GM18909 (cell line): ENCODE data around the gene LGMN.
"Not testable (repeated sequence)": the region's sequence is repeated elsewhere in the genome, so short reads cannot be mapped to it uniquely, and the experiment has no call there.

Source experiments
- ATAC-seq: cut with Tn5 transposase; IDR thresholded peaks from one replicate; pipeline ENCODE4 v1.9.1; 2021; ENCODE audit warnings: mild to moderate bottlenecking; ENCODE audit not compliant: unreplicated experiment, poor library complexity

The LGMN gene

DNA sequence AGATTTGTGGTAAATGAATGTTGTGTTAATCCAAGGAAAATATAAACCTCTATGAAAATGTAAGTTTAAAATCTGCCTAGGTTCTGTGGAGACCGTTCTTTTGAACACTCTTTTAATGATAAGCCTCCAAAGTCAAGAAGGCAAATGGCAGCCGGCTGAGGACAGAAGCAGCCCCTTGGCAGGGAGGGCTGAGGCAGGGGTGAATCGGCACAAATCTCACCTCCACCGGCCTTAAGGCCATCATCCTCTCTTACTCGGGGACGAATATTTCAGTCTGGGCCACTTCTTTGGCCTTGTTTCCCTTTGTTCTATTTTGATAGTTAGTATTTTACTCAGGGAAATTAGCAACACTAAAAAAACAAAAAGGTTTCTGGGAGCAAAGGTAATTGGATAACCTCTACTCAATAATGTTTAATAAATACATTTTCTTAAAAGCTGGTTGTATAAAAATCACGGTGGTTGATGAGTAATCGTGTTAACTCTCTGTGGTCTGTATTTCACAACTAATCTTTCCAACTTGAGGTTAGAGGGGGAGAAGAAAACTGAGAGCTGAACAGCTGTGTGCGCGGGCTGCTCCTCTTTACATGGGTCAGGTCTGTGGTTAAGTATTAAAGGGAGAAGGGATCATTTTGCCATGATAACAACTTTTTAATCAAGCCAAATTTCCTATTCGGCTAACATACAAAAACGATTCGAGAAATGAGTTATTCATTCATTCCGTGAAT is 18.6 kb downstream of the LGMN start:
- peak; percentile 76 for ATAC-seq

DNA sequence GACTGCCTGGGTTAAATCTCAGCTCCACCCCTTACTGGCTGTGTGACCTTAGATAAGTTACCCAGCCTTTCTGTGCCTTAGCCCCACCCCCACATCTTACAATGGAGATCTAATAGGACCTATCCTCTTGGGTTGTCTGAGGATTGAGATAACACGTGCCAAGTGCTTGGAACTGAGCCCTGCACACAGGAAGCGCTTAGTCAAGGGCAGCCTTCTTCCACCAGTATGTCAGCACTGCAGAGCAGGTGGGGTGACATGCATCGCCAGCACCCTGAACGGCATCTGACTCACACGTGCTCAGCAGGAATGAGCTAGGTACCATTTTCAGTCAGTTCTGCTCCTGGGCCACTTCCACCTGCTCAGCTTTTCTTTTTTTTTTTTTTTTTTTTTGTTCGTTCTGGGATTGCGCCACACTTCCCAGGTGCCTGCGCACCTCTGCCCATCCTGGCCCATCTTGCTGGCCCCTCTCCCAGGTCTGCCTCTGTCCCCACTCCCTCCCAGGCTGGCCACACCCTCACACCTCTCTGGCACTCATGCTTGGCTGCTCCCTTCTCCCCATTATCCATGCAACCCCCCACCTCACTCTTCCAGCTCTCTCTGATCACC is 19.6 kb downstream of the LGMN start:
- ATAC-seq = peak; percentile 62

DNA sequence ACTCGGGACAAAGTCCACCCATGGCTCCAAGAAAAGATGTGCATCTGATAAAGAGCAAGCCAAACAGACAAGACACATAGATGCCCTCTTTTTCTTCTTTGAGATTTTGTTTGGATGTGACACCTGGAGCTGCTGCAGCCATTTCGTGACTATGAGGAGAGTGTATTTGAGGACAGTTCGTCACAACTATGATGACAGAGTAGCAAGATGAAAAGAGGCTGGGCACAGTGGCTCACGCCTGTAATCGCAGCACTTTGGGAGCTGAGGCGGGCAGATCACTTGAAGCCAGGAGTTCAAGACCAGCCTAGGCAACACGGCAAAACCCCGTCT is 21.5 kb downstream of the LGMN start:
- ATAC-seq = no peak

DNA sequence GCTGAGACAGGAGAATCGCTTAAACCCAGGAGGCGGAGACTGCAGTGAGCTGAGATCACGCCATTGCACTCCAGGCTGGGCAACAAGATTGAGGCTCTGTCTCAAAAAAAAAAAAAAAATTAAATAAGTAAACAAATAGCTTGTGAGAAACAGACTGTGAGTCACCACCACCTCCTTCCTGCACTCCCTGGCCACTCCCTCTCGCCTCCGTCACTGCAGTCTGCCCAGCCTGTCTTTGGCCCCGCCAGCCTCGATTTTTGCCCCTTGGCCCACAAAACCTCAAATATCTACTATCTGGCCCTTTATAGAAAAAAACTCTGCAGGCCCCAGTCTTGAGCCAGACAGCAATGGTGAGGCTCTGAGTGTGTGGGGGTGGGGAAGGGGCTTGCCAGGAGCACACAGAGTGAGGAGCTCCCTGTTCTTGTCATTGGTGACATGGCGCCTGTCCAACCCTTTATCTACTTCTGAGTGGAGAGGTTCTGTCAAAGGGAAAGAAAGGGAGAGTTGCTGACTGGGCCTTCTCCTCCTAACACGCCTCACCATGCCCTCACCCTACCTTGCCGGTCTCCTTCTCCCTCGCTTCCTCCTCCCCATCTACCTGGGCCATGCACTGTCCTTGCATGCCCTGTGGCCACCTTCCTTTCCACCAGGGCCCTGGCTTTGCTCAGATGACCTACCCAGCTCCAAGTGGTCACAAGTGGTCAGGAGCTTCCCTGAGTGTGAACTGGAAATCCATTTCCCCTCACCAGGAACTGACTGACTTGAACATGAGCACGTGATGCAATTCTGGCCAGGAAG is 22.1 kb downstream of the LGMN start:
- ATAC-seq = no peak

DNA sequence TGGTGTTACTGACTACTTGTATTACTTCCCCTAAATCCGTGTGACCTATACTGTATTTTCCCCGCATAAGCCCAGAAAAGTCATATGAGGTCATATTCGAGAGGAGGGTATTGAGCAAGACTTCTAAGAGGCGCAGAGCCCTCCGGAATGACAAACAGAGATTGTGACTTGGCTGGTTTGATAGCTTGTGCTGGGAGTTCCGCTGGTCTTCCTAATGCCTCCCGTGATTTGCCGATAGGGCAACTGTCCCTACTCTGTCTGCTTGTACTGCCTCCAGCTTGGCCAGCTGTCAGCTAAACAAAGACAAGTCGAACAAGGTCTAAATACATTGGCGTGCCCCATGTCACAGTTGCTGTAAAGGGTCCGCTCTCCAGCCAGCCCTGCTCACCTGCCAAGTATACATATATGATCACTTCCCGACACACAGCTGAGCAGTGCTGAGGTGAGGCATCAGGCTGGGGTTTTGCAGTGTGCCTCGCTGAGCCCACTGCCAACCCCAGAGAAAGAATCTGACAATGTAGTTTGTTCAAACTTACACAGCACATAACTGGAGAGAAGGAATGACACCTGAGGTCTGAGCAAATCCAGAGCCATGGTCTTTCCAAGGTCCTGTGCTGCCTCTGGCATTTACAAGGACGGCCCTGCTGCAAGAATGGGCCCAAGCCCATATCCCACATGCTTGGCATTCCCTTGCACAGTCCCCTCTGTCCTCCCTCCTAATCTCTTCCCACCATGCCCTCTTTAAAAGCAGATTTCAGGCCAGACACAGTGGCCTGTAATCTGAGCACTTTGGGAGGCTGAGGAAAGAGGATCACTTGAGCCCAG is 23.7 kb downstream of the LGMN start:
- no peak for ATAC-seq

DNA sequence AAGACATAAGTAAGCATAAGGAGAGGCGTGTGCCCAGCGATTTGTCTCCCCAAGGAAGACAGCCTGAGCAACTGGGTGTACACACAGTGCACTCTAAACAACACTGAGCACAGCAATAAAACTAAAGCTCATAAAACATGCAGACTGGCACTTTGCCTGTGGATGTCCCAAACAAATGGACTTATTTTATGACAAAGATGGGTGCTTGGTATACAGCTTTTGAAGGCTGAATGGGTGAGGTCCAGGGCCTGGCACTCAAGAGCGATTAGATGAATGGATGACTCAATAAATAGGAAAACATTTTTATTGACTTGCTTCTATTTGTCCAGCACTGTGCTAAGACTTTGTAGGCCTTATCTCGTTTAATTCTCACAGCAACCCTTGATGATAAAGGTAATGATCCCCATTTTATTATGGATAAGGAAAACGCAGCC is 28.5 kb downstream of the LGMN start:
- no peak for ATAC-seq

DNA sequence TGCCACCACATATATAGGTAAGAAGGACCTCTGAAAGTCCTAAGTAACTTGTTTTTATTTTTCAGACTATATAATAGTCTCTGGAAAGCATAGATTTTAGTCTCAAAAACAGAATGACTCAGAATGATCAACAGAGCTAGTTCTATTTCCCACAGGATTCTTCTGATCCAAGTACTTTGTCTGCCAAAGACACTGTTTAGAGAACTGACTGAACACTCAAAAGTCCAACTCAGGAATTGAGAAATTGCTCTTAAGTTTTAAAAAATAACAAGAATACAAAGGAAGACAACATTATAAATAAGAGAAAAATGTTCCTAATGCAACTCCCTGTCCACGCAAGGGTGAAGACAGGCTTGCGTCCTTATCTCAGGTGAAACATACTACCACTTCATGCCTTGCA is 29.0 kb downstream of the LGMN start:
- no peak for ATAC-seq

DNA sequence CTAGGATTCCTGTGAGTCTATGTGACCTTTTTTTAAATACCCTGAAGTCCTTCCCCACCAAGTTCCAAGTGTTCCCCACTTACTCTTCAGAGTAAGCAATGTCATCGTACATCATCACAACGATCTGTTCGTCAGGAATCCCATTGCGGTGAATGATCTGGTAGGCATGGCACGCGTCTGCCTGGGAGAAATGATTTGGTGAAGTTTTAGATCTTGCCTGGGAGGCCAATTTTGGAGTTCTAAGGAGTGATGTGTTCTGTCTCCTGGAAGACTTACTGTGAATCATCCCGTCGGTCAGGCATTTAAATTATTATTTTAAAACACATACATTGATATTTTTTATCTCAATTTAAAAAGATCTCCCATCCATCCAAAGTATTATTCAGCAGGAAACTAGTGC is 29.8 kb downstream of the LGMN start:
- ATAC-seq = no peak

DNA sequence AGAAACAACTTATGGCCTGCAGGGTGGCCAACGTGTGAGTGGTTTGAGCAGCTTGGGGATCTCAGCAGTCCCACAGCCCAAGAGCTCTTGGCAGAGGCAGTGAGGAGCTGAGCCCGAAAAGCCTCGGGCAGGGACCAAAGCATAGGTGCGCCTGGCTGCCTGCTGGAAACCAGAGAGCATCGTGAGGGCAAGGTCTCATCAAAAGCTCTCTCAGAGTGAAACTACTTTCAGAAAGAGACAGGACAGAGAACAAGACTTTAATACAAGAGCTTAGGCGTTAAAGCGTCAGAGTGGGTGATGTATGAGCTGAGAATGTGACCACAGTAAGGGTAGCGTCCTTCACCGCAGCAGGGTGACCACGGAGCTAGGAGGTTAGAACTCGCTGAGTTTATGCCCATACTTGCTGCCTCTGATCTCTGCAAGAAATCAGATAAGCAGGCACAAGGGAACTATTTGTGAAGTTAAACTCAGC is 30.8 kb downstream of the LGMN start:
- ATAC-seq = no peak

DNA sequence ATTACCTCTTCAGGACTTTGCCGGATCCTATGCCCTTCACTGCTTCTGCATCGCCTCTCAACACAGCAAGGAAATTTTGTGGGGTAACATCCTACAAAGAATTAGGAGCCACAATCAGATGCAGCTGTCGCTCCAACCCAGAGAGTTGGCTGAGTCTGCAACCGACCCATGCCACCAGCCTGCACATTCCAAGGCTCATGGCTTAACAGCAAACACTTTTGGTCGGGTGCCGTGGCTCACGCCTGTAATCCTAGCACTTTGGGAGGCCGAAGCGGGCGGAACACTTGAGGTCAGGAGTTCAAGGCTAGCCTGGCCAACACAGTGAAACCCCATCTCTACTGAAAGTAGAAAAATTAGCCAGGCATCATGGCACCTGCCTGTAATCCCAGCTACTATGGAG is 32.3 kb downstream of the LGMN start:
- no peak for ATAC-seq

DNA sequence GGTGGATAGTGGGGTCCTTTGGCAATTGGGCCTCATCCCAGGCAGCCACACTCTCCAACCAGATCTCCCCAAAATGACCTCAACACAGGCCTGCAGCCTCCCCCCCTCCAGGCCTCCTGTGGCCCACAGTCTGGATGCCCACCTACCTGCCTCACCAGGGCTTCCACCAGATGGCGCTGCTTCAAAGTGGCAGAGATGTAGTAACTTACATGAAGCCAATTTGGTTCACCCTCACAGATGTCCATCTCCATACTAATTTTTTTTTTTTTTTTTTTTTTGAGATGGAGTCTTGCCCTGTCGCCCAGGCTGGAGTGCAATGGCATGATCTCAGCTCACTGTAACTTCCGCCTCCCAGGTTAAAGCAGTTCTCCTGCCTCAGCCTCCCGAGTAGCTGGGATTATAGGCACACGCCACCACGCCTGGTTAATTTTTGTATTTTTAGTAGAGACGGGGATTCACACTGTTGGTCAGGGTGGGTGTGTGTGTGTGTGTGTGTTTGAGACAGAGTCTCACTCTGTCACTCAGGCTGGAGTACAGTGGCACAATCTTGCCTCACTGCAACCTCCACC is 33.6 kb downstream of the LGMN start:
- not testable (repeated sequence) for ATAC-seq

DNA sequence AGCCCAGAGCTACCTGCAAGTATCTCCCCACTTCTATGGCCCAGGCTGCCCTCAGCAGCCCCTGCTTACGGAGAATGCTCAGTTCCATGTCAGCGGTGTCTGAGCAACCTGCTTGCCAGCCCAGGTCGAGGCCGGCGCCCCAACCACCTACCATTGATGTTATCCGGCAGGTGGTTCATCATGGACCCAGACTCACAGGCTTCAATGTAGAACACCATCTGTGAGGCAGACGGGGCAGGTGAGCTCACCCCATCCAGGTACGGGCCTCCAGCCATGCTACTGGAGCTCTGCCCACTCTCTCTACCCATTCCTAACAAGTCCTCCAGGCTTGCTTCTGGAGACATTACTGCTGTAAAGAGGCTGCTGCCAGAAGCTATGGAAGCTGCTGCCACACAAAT is 35.8 kb downstream of the LGMN start:
- ATAC-seq = no peak

DNA sequence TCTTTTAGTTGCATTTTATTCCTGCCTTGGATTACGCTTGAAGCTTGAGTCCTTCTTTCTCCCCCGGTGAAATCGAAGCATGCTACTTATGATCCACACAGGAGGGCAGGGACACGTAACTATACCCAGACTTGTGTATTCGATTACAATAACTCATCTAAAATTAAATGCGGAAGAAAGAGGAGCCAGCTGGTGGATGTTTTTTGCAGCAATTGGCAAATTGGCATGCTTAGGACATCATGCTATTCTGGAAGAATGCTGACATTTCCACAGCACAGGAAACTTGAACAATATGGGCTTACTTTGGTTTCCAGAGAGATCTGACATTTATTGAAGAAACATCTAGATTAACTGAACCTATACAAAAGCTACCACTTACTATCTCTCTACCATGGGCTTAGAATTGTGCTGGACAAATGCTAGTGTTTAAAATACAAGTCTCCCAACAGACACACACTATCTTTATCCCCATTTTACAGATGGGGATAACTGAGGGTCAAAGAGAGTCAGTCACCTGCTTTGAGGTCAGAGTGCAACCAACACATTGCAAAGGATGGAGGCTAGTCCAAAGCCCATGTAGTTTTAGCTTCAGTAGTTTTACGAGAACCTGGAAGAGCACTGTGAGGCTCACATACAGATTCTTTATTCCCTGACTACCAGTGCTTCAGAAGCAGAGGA is 36.3 kb downstream of the LGMN start:
- no peak for ATAC-seq

DNA sequence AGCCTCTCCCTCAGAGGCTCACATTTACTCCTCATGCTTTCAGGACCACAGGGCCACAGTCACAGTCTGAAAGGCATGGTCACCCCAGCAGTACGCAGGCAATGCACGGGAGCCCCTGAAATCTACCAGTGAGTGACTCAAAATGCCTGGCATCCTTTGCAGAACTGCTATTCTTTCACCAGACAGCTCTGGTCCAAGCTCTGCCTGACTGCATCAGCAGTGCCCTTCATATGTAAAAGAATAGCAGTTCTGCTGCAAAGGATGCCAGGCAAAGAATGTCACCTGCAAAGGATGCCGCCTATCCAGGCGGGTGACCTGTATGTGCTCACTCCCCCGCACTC is 38.5 kb downstream of the LGMN start:
- ATAC-seq = no peak

DNA sequence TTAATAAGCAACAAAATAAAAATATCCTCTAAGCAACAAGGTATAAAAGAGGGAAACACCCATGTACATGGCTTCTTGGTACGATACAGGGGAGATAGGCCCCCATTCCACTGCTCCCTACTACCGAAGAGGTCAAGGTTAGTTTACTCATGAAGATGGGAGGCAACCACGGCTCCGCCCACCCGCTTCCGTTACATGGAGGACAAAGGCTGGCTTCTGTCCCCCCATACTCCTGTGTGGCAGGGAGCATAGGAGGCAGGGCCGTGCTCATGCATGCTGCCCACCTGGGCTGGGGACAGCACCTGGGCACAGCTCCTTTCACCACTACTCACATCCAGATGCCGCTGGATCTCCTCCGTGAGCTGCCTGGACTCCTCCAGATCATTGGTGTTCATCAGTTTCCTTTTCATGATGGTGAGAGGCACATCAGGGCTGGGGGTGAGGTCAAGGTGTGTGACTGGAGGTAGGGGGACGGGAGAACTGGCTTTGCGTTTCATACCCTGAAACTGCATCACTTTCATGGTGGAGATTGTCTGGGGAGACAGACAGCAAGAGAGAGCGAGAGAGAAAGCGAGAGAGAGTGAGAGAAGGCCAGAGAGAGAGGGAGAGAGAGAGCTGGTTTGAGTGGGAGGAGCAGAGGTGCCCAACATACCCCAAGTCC is 39.0 kb downstream of the LGMN start:
- no peak for ATAC-seq

DNA sequence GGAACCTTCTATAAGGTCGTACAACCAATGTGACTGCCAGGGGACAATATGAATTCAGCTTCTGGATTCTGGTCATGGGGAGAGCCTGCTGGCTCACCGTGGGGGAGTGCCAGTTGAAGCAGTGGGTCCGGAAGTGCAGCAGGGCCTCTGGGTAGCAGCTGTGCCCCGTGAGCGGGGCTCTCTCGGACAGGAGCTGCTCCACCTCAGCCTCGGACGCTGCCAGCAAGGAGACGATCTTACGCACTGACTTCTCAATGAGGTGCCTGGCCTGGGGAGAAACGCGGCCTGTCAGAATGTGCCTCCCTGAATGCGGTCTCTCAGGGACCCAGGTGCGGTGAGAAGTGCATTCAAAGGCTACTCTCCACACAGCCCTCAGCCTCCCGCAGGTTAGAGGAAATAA is 42.0 kb downstream of the LGMN start:
- no peak for ATAC-seq

DNA sequence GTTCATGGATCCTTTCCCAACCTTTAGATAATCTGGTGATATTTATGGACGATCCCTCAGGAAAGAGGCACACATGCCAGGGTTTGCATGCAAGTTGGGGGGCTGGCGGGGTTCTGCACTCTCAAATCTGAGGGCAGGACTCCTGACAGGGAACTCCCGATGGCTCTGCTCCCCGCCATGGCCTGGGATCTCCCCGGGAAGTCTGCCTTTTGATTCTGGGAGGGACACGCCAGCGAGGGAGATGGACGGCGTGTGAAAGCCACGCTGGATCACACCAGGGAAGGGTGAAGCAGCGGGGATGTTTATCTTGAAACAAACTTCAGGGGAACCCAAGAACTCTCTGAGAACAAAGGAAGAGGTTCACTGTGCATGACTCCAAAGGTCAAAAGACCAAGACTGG is 43.6 kb downstream of the LGMN start:
- ATAC-seq = no peak

DNA sequence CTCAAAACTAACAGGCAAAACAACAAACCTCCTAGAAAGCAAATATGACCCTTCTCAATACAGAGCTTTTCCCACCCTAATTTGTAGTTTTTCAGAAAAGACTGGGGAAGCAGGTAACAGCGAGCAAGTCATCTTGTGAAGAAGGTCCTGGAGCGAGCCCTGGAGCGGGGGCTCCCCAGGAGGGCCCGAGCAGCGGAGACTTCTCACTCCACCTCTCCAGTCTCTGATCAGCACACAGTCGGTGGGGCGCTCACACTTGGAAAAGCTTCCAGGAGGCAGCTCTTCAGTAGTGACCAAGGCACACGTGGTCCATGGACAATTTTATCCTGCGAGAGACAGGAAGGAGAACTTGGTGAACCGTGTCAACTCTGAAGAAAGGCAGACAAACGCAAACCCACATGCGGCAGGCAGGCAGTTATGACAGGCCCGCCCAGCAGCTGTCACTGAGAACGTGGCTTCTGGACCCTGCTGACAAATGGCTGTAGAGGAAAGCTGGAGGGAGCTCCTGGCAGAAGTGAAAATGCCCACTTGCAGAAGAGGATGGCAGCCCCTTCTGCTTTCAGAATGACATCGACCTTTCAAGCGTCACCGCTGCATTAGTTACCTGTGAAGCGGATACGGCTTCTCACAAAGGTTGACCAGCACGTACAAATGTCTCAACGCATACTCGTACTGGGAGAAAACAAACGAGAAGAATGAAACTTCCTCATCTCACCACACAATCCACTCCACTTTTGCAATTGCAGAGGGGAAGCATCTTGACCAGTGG is 44.2 kb downstream of the LGMN start:
- peak; percentile 92 for ATAC-seq

DNA sequence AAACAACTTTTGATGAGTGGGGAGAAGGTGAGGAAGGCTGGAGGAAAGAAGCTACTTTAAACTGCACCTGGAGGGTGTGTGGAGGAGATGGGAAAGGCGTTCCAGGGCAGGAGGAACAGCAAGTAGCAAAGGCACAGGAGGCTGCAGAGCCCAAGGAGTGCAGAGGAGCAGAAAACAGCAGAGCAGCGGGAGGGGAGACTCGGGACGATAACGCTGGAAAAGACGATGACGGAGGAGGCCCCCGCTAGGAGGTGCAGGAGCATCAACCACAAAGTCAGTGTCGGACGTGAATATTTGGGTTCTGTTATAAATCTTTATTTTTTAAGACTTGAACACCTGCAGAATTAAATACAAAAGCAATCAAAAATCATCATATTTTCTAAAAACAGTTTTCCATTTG is 44.9 kb downstream of the LGMN start:
- no peak for ATAC-seq
